ENCODE results near the gene TENT5C. TPM values are rescaled to one million over a fixed set of nuclear protein-coding genes. Genes with fewer than 3 reads are reported as not detected.

The TENT5C gene
- total RNA-seq, 4 donors from 2014 or later, result 1.9 to 4.3 (median 2.8) TPM

GRCh38 chr1:117570988-117571409, 34.8 kb upstream of the TENT5C start:
- peak in 1 of 2 donors; percentile 68 for DNase-seq (ENCODE audit: low spot score in 2 of 2)
- intact Hi-C loops (cut with DNase I; ENCODE audit: low total_unique reads), result no loop called here
- no peak overlapping the region for H3K4me3 ChIP-seq (ENCODE audit: low read depth, poor library complexity, severe bottlenecking)
- 63 to 66% methylated on average over 8 of the region's 8 CpGs for WGBS, 2 donors
- TF ChIP-seq CTCF (IDR thresholded peaks at IDR 0.05) (no peak), POLR2A (IDR thresholded peaks at IDR 0.05) (no peak)

GRCh38 chr1:117571496-117571895, 34.4 kb upstream of the TENT5C start:
- no peak overlapping the region for H3K4me3 ChIP-seq (ENCODE audit: low read depth, poor library complexity, severe bottlenecking)
- WGBS, 2 donors, result 77 to 84% methylated on average over 5 of the region's 5 CpGs
- TF ChIP-seq POLR2A (IDR thresholded peaks at IDR 0.05) (no peak), CTCF (IDR thresholded peaks at IDR 0.05) (no peak)
- intact Hi-C loops (cut with DNase I; ENCODE audit: low total_unique reads), result no loop called here
- peak in 1 of 2 donors; percentile 9 for DNase-seq (ENCODE audit: low spot score in 2 of 2)

GRCh38 chr1:117572546-117572945, 33.3 kb upstream of the TENT5C start:
- WGBS, 2 donors, result 65 to 68% methylated on average over 4 of the region's 4 CpGs
- intact Hi-C loops (cut with DNase I; ENCODE audit: low total_unique reads), result no loop called here
- DNase-seq (ENCODE audit: low spot score in 2 of 2), result peak in 1 of 2 donors; percentile 65
- no peak overlapping the region for H3K4me3 ChIP-seq (ENCODE audit: low read depth, poor library complexity, severe bottlenecking)
- TF ChIP-seq CTCF (IDR thresholded peaks at IDR 0.05), result no peak
- no peak for TF ChIP-seq POLR2A (IDR thresholded peaks at IDR 0.05)

- intact Hi-C loops (cut with DNase I; ENCODE audit: low total_unique reads), result no loop called here
- no peak for TF ChIP-seq CTCF (IDR thresholded peaks at IDR 0.05)
- TF ChIP-seq POLR2A (IDR thresholded peaks at IDR 0.05), result no peak
- DNase-seq (ENCODE audit: low spot score in 2 of 2), result peak in 1 of 2 donors; percentile 49
- no peak overlapping the region for H3K4me3 ChIP-seq (ENCODE audit: low read depth, poor library complexity, severe bottlenecking)
- 60 to 78% methylated on average over 10 of the region's 10 CpGs for WGBS, 2 donors
Observed at GRCh38 chr1:117573386-117574023, 32.3 kb upstream of the TENT5C start.

DNA sequence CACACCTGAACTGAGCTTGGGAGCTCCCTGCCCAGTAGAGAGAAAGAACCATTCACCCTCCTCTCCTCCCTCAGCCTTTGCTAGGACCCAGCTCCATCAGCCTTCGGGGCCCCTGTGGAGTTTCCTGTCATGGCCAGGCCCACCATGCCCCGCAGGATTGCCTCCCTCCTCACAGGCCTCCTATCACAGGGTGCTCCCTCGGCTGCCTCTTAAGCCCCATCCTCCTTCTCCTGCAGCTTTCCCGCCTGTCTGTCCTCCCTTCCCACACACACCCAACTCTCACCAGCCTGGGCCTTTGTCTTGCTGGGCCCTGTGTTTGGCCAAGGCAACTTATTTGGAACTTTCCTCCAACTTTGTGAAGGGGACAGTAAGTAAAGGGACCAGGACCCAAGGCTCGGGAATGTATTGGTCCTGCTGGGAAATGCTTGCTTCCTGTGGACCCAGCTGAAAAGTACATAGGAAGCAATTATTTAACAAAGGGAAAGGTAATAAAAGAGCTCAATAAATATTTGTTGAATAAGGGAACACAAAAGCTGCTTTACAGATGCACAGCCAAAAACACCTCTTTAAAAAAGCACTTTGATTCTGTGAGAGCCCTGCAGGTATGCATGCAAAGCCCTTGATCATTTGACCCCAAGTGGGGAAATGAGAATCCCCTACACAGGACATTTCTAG, 31.6 kb upstream of the TENT5C start:
- WGBS, 2 donors, result 83 to 88% methylated on average over 5 of the region's 5 CpGs
- no peak overlapping the region for H3K4me3 ChIP-seq (ENCODE audit: low read depth, poor library complexity, severe bottlenecking)
- TF ChIP-seq CTCF (IDR thresholded peaks at IDR 0.05) (no peak), POLR2A (IDR thresholded peaks at IDR 0.05) (no peak)
- DNase-seq (ENCODE audit: low spot score in 2 of 2), result peak in 1 of 2 donors; percentile 67
- intact Hi-C loops (cut with DNase I; ENCODE audit: low total_unique reads), result no loop called here
